H1 (cell line): Measurements from ENCODE around the gene TFCP2L1. TPM values are rescaled to one million over a fixed set of nuclear protein-coding genes. Genes with fewer than 3 reads are reported as not detected.

Source experiments
- BRCA1 ChIP-seq: IDR thresholded peaks from 2 replicates; pipeline ENCODE4 v1.6.1; 2012; ENCODE audit warnings: low read depth, low read length, improper control_type of control experiment
- CHD2 ChIP-seq: IDR thresholded peaks from 2 replicates; pipeline ENCODE4 v1.6.1; 2012; ENCODE audit warnings: low read length, improper control_type of control experiment
- EGR1 ChIP-seq: IDR thresholded peaks from 2 replicates; pipeline ENCODE4 v1.6.1; 2011; ENCODE audit warnings: low read depth, low read length, borderline replicate concordance
- POLR2A ChIP-seq, 2 experiments: IDR thresholded peaks; 1 replicate in 1 of 2; 2 replicates in 1 of 2; pipeline ENCODE4 v1.6.1; 2011; ENCODE audit warnings: low read depth in 2 of 2, low read length in 2 of 2, mild to moderate bottlenecking in 2 of 2; ENCODE audit errors: control extremely low read depth in 1 of 2
- RXRA ChIP-seq: IDR thresholded peaks from 2 replicates; pipeline ENCODE4 v1.6.1; 2011; ENCODE audit warnings: low read depth, mild to moderate bottlenecking, low read length, moderate library complexity; ENCODE audit not compliant: insufficient read depth
- TBP ChIP-seq: IDR thresholded peaks from 2 replicates; pipeline ENCODE4 v1.6.1; 2011; ENCODE audit warnings: low read depth, low read length, improper control_type of control experiment
- polyA plus RNA-seq, 7 experiments: library from polyadenylated mRNA; depleted of rRNA in 3 of 7; stranded (reverse) in 5 of 7; unstranded in 2 of 7; fragments of >200 nt in 5 of 7; fragments of 200-250 nt in 2 of 7; gene quantifications; 1 replicate in 5 of 7; 2 replicates in 1 of 7; 4 replicates in 1 of 7; pipeline versions ENCODE4 v1.2.1 to v1.2.3, GENCODE V29; 2011 to 2013; ENCODE audit warnings: missing spikeins in 2 of 7, mixed read lengths in 2 of 7
- total RNA-seq: library from RNA; stranded (reverse); fragmentation: NEBNext Ultra II Directional; extraction: Animal tissue kit (Norgen Biotek cat#: 25700); gene quantifications from 2 replicates; pipeline ENCODE4 v1.2.1, GENCODE V29; 2021
- TF ChIP-seq, protein P1 (sequence below): IDR thresholded peaks from 2 replicates; pipeline ENCODE4 v1.6.1; 2011; ENCODE audit warnings: low read depth, mild to moderate bottlenecking, low read length; ENCODE audit not compliant: insufficient read depth

Gene TFCP2L1
- total and polyA plus RNA-seq, 2 of the 8 experiments (the other 6 are each of a cell fraction or from before 2014, with no cell fraction given) = 1.5 to 3.8 TPM

DNA sequence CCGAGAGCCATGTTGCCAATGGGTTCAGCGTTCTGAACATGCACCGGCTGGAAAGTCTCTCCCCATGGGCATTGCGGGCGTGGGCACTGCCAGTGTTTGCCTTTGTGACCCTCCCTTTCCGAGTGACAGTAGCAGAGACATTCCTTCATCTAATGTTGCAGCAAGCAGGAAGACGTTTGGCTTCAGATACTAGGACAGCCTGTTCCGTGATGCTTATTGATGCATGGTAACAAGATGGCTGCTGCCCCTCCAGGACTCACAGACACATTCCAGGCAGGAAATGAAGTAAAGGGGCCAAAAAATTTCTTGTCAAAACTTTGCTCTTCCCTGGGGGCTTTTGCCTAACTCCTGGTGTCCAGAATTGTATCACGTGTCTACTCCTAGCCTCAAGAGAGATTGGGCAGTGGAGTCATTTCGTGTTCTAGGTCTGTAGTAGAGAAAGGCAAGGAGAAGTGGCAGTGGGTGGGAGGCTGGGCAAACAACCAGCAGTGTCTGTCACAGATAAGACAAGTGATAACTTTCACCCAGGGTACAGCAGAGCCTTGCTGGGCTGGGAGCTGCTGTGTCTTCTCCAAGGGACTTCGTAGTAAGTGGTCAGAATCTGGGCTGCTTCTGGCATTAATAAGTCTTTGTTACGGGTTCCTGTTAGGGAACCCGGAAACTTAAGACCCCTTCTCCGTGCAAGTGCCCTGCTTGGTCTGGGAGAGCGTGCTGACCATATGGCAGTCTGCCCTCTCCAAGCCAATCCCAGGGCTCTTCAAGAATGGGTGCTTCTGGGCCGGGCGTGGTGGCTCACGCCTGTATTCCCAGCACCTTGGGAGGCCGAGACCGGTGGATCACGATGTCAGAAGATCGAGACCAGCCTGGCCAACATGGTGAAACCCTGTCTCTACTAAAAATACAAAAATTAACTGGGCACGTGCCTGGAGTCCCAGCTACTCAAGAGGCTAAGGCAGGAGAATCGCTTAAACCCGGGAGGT, 93.5 kb downstream of the TFCP2L1 start (continued):
- no peak for TF ChIP-seq RXRA
- TF ChIP-seq POLR2A (IDR thresholded peaks at IDR 0.05; ENCODE audit: control extremely low read depth in 1 of 2, low read depth in 2 of 2, low read length in 2 of 2) = no peak
- no peak for TF ChIP-seq CHD2
- TF ChIP-seq BRCA1 = no peak
- TF ChIP-seq EGR1 = no peak
- TF ChIP-seq, protein P1, sequence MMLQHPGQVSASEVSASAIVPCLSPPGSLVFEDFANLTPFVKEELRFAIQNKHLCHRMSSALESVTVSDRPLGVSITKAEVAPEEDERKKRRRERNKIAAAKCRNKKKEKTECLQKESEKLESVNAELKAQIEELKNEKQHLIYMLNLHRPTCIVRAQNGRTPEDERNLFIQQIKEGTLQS = no peak
- no peak for TF ChIP-seq TBP
